Measurements from ENCODE around the gene HMCN2.

- TF ChIP-seq CTCF (IDR thresholded peaks at IDR 0.05; ENCODE audit: low read depth, low read length) (no peak), EZH2phosphoT487 (IDR thresholded peaks at IDR 0.05; ENCODE audit: low read depth) (no peak)
Observed at GRCh38 chr9:130362691-130363090, 97.1 kb downstream of the HMCN2 start.

Data from OCI-LY3 (cell line).